Retinal pigment epithelial cell (primary cell): Measurements from ENCODE around the gene PIMREG.

Source experiments
- DNase-seq: peaks from one replicate; pipeline ENCODE4 v3.0.0-alpha.2; 2010; ENCODE audit warnings: low read depth
- H3K4me3 ChIP-seq: 2 replicates; pipeline ENCODE4 v1.5.1; 2011; ENCODE audit warnings: mild to moderate bottlenecking, low read length, control low read depth, moderate library complexity
- CTCF ChIP-seq: conservative IDR thresholded peaks from 2 replicates; pipeline ENCODE4 v1.5.1; 2011; ENCODE audit warnings: low read depth, low read length, control low read depth, inconsistent platforms

PIMREG gene

DNA sequence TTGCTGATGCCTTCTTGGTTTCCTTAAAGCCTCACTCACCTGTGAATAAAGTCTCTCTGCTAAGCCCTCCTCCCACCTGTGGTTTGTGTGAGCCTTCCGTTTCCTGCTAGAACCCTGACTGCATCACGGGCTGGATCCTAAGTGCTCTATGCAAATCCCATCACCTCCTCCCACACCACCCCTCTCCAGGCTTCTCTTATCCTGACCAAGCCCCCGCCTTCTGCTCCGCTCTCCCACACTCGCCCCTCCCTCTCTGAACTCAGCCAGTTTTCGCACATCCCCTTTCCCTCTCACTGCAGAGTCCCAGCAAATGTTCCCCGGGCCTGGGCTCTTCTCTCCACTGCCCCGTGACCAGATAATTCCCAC lies 51.8 kb downstream of the PIMREG start:
- H3K4me3 ChIP-seq: no peak overlapping the region
- no peak for TF ChIP-seq CTCF
- DNase-seq: no peak

- H3K4me3 ChIP-seq: no peak overlapping the region
- TF ChIP-seq CTCF: no peak
- no peak for DNase-seq
These were observed 52.6 kb downstream of the PIMREG start for GRCh38 chr17:6496640-6497441.

DNA sequence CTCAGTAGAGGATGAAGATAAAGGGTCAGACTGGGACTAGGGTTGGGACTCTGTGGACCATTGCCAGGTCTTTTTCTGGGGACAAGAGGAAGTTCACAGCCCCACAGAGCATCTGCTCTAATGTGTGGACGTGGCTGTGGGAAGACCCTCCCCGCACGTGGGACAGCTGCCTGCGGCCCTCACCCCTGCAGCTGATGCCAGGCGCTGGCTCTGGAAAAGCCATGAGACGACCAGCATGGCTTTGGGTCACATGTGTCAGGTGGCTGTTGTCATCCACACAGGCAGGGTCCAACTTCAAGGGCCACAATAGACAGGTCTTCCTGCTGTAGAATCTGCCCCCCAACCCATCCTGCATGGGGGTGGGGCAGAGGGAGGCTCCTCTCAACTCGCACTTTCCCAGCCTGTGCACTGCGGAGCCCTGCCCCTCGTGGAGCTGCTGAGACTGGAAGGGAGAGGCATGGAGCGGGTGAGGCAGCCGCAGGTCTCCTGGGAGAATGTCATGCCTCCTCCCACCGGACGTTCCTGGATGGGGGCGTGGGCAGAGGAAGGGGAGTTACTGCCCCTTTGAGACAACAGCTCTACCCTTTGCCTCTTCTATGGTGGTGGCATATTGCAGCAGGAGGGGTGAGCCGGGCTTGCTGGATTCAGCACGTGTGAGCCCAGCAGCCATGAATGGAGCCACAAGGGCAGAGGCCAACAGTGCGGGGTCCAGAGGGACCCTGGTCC lies 53.4 kb downstream of the PIMREG start:
- H3K4me3 ChIP-seq: no peak overlapping the region
- no peak for TF ChIP-seq CTCF
- DNase-seq: no peak

DNA sequence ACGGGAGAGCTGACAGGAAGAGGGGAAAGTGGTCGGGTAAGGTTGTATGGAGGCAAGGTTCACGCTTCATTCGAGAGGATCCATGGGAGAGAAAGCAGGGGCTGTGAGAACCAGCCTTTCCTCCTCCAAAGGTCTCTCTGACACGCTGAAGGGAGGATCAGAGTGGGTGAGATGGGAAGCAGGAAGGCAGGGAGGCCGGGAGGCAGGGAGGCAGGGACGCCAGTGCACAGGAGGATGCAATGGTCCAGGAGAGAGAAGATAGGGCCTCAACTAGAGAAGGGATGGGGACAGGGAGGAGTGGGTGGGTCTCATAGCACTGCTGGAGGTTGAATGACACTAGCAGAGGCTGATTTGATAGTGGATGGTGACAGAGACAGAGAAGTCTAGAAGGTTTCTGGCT lies 54.1 kb downstream of the PIMREG start:
- TF ChIP-seq CTCF: no peak

GRCh38 chr17:6498901-6499540 lies 54.8 kb downstream of the PIMREG start:
- no peak for TF ChIP-seq CTCF
- H3K4me3 ChIP-seq: no peak overlapping the region
- DNase-seq: no peak

More for the DNA sequence above, 54.1 kb downstream of the PIMREG start:
- no peak for DNase-seq
- no peak overlapping the region for H3K4me3 ChIP-seq
